WTC11 (cell line): ENCODE results near the gene KCNMA1.

Experiments
- AR ChIP-seq: fragments of 250-450 bp; sonication (Bioruptor Pico); IDR thresholded peaks from 2 replicates; pipeline ENCODE4 v1.9.0; 2021; ENCODE audit warnings: mild to moderate bottlenecking
- SOX15 ChIP-seq: fragments of 250-450 bp; sonication (Bioruptor Pico); IDR thresholded peaks from 2 replicates; pipeline ENCODE4 v1.9.0; 2021; ENCODE audit warnings: mild to moderate bottlenecking
- ZNF138 ChIP-seq: sonication (generic); formaldehyde crosslinking; conservative IDR thresholded peaks from 2 replicates; pipeline ENCODE4 v1.8.1; 2022; ENCODE audit warnings: mild to moderate bottlenecking, moderate library complexity, missing genetic modification reagents
- TF ChIP-seq, protein P1 (sequence below): sonication (generic); formaldehyde crosslinking; IDR thresholded peaks from 2 replicates; pipeline ENCODE4 v1.8.0; 2023; ENCODE audit warnings: missing genetic modification reagents
- TF ChIP-seq, protein P2 (sequence below): fragments of 200-600 bp; IDR thresholded peaks from 2 replicates; pipeline ENCODE4 v1.8.0; 2022; ENCODE audit warnings: antibody characterized with exemption

DNA sequence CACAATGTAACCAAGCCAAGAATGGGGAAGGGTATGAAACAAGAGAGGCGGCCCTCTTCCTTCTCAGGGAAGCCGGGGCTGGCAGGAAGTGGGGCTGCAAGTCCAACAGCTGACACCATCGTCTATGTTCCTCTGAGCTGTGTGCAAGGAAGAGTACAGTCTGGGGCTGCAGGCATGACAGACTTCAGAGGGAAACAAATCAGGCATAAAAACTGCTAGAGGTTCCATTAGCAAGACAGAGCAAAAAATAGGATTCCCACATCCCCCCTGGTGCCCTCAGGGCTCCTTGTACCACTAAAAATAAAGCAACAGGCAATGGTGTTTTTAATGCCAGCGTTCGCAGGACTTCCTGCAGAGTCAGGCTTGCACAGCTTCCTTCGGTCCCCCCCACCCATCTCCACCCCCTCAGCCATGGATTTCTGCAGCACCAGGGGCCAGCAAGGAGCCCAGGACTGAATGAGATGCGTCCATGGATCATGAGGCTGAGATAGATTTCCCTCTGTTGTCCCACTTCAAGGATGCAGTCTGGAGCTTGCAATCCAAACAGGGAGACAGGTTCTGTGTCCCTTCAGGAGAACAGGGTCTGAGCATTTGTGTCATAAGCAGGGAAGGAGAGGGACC lies 34.6 kb downstream of the KCNMA1 start:
- TF ChIP-seq, protein P1, sequence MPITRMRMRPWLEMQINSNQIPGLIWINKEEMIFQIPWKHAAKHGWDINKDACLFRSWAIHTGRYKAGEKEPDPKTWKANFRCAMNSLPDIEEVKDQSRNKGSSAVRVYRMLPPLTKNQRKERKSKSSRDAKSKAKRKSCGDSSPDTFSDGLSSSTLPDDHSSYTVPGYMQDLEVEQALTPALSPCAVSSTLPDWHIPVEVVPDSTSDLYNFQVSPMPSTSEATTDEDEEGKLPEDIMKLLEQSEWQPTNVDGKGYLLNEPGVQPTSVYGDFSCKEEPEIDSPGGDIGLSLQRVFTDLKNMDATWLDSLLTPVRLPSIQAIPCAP (CRISPR knock-in tag) = no peak
- TF ChIP-seq ZNF138 (CRISPR knock-in tag) (no peak), SOX15 (CRISPR knock-in tag) (no peak), AR (CRISPR knock-in tag) (no peak)
- TF ChIP-seq, protein P2, sequence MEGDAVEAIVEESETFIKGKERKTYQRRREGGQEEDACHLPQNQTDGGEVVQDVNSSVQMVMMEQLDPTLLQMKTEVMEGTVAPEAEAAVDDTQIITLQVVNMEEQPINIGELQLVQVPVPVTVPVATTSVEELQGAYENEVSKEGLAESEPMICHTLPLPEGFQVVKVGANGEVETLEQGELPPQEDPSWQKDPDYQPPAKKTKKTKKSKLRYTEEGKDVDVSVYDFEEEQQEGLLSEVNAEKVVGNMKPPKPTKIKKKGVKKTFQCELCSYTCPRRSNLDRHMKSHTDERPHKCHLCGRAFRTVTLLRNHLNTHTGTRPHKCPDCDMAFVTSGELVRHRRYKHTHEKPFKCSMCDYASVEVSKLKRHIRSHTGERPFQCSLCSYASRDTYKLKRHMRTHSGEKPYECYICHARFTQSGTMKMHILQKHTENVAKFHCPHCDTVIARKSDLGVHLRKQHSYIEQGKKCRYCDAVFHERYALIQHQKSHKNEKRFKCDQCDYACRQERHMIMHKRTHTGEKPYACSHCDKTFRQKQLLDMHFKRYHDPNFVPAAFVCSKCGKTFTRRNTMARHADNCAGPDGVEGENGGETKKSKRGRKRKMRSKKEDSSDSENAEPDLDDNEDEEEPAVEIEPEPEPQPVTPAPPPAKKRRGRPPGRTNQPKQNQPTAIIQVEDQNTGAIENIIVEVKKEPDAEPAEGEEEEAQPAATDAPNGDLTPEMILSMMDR = no peak
